SU-DHL-6 (cell line): ENCODE results near the gene RPL13A.

Source experiments
- EZH2phosphoT487 ChIP-seq: fragments of 200-600 bp; sonication (generic), shearing (Covaris generic); conservative IDR thresholded peaks from 2 replicates; pipeline ENCODE4 v1.6.1; 2018; ENCODE audit warnings: mild to moderate bottlenecking, antibody characterized with exemption, low read length, moderate library complexity, mixed read lengths
- TF ChIP-seq, protein P1 (sequence below): fragments of 200-600 bp; sonication (generic); IDR thresholded peaks from one replicate; pipeline ENCODE4 v1.5.1; 2017; ENCODE audit warnings: antibody characterized with exemption, mild to moderate bottlenecking, low read length, moderate library complexity; ENCODE audit not compliant: insufficient read depth, poor library complexity, severe bottlenecking

DNA sequence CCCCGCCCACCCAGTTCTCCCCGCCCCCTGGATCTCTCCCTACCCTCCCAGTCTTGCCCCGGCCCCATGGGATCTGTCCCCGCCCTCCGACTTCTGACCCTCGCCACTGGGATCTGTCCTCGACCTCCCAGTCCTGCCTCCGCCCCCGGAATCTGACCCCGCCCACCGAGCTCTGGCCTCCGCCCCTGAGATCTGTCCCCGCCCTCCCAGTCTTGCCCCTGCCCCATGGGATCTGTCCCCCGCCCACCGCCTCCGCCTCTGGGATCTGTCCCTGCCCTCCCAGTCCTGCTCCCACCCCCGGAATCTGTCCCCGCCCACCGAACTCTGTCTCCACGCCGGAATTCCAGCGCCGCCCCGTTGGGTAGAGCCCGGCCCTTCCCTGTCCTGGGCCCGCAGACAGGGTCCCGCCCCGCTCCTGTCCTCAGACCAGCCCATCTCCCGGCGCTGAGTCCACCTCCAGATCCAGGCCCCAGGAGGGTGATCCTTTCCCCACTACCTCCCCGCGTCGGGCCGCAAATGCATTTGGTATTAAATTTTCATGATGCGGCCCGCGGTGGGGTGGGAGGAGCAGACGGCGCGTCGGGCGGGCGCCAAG, 44.5 kb upstream of the RPL13A start:
- TF ChIP-seq, protein P1, sequence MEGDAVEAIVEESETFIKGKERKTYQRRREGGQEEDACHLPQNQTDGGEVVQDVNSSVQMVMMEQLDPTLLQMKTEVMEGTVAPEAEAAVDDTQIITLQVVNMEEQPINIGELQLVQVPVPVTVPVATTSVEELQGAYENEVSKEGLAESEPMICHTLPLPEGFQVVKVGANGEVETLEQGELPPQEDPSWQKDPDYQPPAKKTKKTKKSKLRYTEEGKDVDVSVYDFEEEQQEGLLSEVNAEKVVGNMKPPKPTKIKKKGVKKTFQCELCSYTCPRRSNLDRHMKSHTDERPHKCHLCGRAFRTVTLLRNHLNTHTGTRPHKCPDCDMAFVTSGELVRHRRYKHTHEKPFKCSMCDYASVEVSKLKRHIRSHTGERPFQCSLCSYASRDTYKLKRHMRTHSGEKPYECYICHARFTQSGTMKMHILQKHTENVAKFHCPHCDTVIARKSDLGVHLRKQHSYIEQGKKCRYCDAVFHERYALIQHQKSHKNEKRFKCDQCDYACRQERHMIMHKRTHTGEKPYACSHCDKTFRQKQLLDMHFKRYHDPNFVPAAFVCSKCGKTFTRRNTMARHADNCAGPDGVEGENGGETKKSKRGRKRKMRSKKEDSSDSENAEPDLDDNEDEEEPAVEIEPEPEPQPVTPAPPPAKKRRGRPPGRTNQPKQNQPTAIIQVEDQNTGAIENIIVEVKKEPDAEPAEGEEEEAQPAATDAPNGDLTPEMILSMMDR = no peak
- TF ChIP-seq EZH2phosphoT487 = no peak
